HT1080 (cell line): Measurements from ENCODE around the gene RGS18. TPM values are rescaled to one million over a fixed set of nuclear protein-coding genes. Genes with fewer than 3 reads are reported as not detected.
"Not testable (repeated sequence)": the region's sequence is repeated elsewhere in the genome, so short reads cannot be mapped to it uniquely, and the experiment has no call there.

ENCODE experiments used
- DNase-seq: peaks from one replicate; pipeline ENCODE4 v3.0.0-alpha.2; 2015; ENCODE audit warnings: low read depth
- polyA plus RNA-seq, 2 experiments: library from polyadenylated mRNA; depleted of rRNA; stranded (reverse); fragments of >200 nt; gene quantifications; 2 replicates each; pipeline ENCODE4 v1.2.3, GENCODE V29; 2015
- total RNA-seq: library from RNA; depleted of rRNA; stranded (reverse); fragments of >200 nt; shearing (Covaris generic); gene quantifications from 2 replicates; pipeline ENCODE4 v1.2.3, GENCODE V29; 2014; rRNA removed

RGS18 gene
- total RNA-seq: not detected in 2 replicates
- polyA plus RNA-seq (2015; cell fraction: cytosol; rRNA removed): not detected in 2 replicates
- polyA plus RNA-seq (2015; cell fraction: nucleus; rRNA removed): not detected in 2 replicates

- DNase-seq: no peak
These were observed at the start of gene RGS18 for GRCh38 chr1:192158181-192158580. TSS of gene RGS18 (plus strand) at chr1:192158462. CDS start at chr1:192158638, 176 bp downstream.

- DNase-seq: no peak
These were observed 48.7 kb upstream of the RGS18 start for GRCh38 chr1:192109576-192109975.

GRCh38 chr1:192115000-192115399 lies 43.3 kb upstream of the RGS18 start:
- DNase-seq: no peak

GRCh38 chr1:192118881-192119405 lies 39.3 kb upstream of the RGS18 start:
- DNase-seq: no peak

- no peak for DNase-seq
These were observed 38.6 kb upstream of the RGS18 start for GRCh38 chr1:192119701-192120100.

- DNase-seq: no peak
These were observed 35.6 kb upstream of the RGS18 start for GRCh38 chr1:192122668-192123067.

GRCh38 chr1:192123212-192123611 lies 35.0 kb upstream of the RGS18 start:
- no peak for DNase-seq

GRCh38 chr1:192126030-192126619 lies 32.1 kb upstream of the RGS18 start:
- no peak for DNase-seq

GRCh38 chr1:192130175-192130574 lies 28.1 kb upstream of the RGS18 start:
- no peak for DNase-seq

GRCh38 chr1:192130865-192131264 lies 27.4 kb upstream of the RGS18 start:
- not testable (repeated sequence) for DNase-seq

GRCh38 chr1:192131914-192132313 lies 26.3 kb upstream of the RGS18 start:
- no peak for DNase-seq

- peak; percentile 29 for DNase-seq
These were observed 24.8 kb upstream of the RGS18 start for GRCh38 chr1:192133350-192133926.

- no peak for DNase-seq
These were observed 17.9 kb upstream of the RGS18 start for GRCh38 chr1:192140382-192140781.

GRCh38 chr1:192147221-192147620 lies 11.0 kb upstream of the RGS18 start:
- DNase-seq: no peak

- no peak for DNase-seq
These were observed 10.6 kb upstream of the RGS18 start for GRCh38 chr1:192147696-192148095.

- no peak for DNase-seq
These were observed 7.1 kb upstream of the RGS18 start for GRCh38 chr1:192151176-192151575.

GRCh38 chr1:192153276-192153675 lies 5.0 kb upstream of the RGS18 start:
- peak; percentile 53 for DNase-seq

- no peak for DNase-seq
These were observed 1.2 kb upstream of the RGS18 start for GRCh38 chr1:192157067-192157466.

- no peak for DNase-seq
These were observed 752 bp downstream of the RGS18 start for GRCh38 chr1:192159014-192159413.

GRCh38 chr1:192159781-192160180 lies 1.5 kb downstream of the RGS18 start:
- no peak for DNase-seq

GRCh38 chr1:192160196-192160595 lies 1.9 kb downstream of the RGS18 start:
- no peak for DNase-seq

GRCh38 chr1:192161976-192162375 lies 3.7 kb downstream of the RGS18 start:
- DNase-seq: no peak

- DNase-seq: no peak
These were observed 4.1 kb downstream of the RGS18 start for GRCh38 chr1:192162376-192162775.
